Diencephalon (tissue), 1 donor: ENCODE data around the gene PICK1. TPM values are rescaled to one million over a fixed set of nuclear protein-coding genes. Genes with fewer than 3 reads are reported as not detected.

Source experiments
- total RNA-seq: library from RNA; depleted of rRNA; stranded (reverse); fragments of >200 nt; gene quantifications from one replicate; pipeline ENCODE4 v1.2.3, GENCODE V29; 2014

The PICK1 gene
- total RNA-seq: 39.2 TPM

DNA sequence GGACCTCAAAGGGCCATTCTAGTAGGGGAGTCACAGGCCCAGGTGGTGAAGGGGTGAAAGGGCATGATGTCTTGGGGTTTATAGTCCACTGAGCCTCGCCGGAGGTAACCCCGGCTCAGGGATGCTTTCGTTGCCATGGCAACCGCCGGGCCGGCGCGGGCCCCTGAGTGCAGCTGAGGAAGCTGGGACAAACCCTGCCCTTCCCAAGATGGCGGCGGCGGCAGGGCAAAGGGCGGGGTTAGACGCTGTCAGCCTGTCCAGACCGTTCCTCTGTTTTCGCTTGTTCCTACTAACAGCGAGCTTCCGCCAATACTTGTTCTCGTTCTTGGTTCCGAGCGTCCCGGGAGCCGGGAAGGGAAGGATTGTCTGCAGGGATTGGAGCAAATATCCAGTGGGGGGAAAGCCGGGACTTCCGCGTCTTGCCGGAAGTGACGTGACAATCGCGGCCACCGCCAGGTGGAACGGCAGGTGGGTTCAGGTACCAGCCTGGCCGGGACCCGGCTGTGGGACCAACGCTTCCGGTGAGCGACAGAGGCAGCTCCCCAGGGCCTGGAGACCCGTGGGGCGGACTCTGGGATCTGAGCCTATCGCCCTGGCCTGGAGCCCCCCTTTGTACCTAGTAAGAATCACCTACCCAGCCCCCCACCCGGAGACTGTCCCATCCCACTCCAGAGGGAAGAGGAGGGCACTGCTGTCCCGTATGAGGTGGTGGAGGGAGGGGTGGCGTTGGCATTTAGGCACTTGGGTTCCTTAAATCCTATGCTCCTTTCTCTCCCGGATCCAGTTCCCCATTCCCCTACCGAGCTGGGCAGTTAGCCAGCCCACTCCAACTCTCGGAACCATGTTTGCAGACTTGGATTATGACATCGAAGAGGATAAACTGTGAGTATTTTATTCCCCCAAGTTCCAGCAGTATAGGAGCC lies at the start of gene PICK1:
TSS of gene PICK1 (plus strand) at position 436 of the 923 bp plus-strand sequence. CDS start at position 842, 406 bp downstream.

GRCh38 chr22:38083931-38084631 lies 26.9 kb downstream of the PICK1 start, which contains the start of gene SLC16A8:
TSS of gene SLC16A8 (minus strand) at chr22:38084184. CDS start at chr22:38082873, 1,311 bp downstream.

GRCh38 chr22:38110008-38110862 lies 53.0 kb downstream of the PICK1 start, which contains the start of gene BAIAP2L2:
TSS of gene BAIAP2L2 (minus strand) at chr22:38110684. CDS start at chr22:38110525, 159 bp downstream.

Other genes starting within 250 kb of the PICK1 start
- 13.8 TPM for gene GCAT, start 249.5 kb upstream of the PICK1 start, total RNA-seq
- not detected for gene GALR3, start 234.0 kb upstream of the PICK1 start, total RNA-seq
- 27.2 TPM for gene ANKRD54, start 213.1 kb upstream of the PICK1 start, total RNA-seq
- 478 TPM for gene EIF3L, start 208.0 kb upstream of the PICK1 start, total RNA-seq
- 27.9 TPM for gene MICALL1, start 151.1 kb upstream of the PICK1 start, total RNA-seq
- 1.4 TPM for gene C22orf23, start 103.8 kb upstream of the PICK1 start, total RNA-seq
- 37.4 TPM for gene POLR2F, start 103.7 kb upstream of the PICK1 start, total RNA-seq
- 6.2 TPM for gene SOX10, start 72.8 kb upstream of the PICK1 start, total RNA-seq
- gene SLC16A8, start 26.8 kb downstream of the PICK1 start, total RNA-seq: 2.1 TPM
- 0.69 TPM for gene BAIAP2L2, start 53.3 kb downstream of the PICK1 start, total RNA-seq
- gene PLA2G6, start 124.4 kb downstream of the PICK1 start, total RNA-seq: 16.8 TPM
- gene MAFF, start 144.6 kb downstream of the PICK1 start, total RNA-seq: 2.5 TPM
- 21.0 TPM for gene TMEM184B, start 215.6 kb downstream of the PICK1 start, total RNA-seq